Measurements from ENCODE around the gene TBX19.

Gene TBX19

GRCh38 chr1:168300626-168301025, 19.9 kb downstream of the TBX19 start:
- DNase-seq (ENCODE audit: extremely low read depth, low read depth), result no peak
- TF ChIP-seq CTCF (IDR thresholded peaks at IDR 0.05; ENCODE audit: low read depth, low read length), result no peak

GRCh38 chr1:168301664-168302320, 21.1 kb downstream of the TBX19 start:
- no peak for TF ChIP-seq CTCF (IDR thresholded peaks at IDR 0.05; ENCODE audit: low read depth, low read length)
- DNase-seq (ENCODE audit: extremely low read depth, low read depth), result no peak

DNA sequence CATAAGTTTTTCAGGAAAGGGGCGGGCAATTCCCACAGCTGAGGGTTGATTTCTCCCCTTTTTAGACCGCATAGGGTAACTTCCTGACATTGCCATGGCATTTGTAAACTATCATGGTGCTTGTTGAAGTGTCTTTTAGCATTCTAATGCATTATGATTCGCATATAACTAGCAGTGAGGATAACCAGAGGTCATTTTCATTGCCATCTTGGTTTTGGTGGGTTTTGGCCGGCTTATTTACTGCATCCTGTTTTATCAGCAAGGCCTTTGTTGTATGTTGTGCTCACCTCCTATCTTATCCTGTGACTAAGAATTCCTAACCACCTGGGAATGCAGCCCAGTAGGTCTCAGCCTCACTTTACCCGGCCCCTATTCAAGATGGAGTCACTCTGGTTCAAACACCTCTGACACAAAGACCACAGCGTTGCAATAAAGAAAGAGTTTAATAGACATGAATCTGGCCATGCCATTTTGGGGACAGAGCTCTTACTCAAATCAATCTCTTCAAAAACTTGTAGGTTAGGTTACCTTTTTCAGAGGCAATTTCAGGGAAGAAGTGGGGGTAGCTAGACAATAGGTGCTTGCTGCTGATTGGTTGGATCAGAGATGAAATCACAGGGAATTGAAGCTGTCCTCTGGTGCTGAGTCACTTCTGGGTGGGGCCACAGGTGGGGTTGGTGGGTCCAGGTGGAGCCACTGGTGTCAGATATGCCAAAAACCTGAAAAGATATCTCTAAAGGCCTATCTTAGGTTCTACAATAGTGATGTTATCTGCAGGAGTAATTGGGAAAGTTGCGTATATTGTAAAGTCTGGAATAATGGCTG, 23.3 kb downstream of the TBX19 start:
- DNase-seq (ENCODE audit: extremely low read depth, low read depth), result no peak
- TF ChIP-seq CTCF (IDR thresholded peaks at IDR 0.05; ENCODE audit: low read depth, low read length), result no peak

DNA sequence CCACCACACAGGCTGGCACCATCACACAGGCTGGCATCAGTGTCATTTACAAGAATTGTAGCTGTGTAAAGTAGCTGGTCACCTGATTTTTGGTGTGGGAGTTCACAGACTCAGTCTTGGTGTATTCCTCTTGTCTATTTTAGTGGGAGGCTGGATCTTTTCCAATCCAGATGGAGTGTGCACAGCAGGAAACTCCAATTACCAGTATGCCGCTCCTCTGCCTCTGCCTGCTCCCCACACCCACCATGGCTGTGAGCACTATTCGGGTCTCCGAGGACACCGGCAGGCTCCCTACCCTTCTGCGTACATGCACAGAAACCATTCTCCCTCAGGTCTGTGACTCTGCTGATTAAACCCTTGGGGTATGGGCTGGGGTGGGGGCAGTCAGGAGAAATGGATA, 24.2 kb downstream of the TBX19 start:
- DNase-seq (ENCODE audit: extremely low read depth, low read depth), result no peak
- no peak for TF ChIP-seq CTCF (IDR thresholded peaks at IDR 0.05; ENCODE audit: low read depth, low read length)

DNA sequence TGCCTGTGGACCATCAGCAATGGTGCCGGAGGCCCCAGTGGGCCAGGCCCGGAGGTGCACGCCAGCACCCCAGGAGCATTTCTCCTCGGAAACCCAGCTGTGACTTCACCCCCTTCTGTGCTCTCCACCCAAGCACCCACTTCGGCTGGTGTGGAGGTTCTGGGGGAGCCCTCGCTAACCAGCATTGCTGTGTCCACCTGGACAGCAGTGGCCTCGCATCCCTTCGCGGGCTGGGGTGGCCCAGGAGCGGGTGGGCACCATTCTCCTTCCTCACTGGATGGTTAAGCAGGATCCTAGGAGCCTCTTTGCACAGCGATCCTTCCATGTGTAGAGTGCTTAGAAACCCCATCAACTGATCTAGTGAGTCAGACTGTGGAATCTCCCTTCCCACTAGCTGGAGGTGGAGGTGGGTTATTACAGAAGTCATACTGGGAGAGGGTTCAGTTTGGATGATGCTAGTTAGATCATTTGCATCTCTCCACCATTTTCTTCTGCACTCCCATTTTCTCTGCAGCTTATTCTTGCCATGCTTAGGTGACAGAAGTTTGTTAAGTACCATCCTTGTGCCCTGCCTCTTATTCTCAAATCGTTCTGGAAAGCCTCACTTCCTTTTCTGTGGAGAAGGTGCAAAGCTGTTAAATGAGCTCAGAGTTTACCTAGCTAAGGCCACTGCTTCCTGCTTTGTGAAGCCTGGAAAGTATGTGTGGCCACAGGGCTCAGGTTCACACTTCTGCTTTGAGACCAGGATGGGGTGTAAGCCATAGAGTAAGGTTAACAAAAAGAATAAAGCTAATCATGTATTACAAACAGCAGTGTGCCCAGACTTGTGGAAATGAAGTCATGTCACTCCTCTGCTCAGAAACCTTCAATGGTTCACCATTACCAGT, 32.3 kb downstream of the TBX19 start:
- DNase-seq (ENCODE audit: extremely low read depth, low read depth), result no peak
- TF ChIP-seq CTCF (IDR thresholded peaks at IDR 0.05; ENCODE audit: low read depth, low read length), result no peak

DNA sequence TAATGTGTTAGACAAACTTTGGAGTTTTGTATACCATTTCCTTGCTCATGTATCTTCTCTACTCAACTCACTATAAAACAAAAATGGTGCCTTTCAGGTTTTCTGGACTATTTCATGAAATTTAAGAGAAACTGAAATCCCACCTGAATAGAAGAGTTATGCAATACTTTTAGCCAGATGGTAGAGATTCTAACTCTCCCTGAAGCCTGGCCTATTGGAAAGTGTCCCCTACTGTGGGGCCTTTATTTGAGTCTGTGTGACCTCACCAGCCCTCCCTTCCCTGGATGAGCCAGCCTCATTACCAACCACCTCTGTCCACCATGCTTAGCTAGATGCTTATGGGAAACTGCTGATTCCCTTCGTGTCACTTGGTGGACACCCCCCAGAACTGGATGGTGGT, 35.5 kb downstream of the TBX19 start:
- DNase-seq (ENCODE audit: extremely low read depth, low read depth), result no peak
- TF ChIP-seq CTCF (IDR thresholded peaks at IDR 0.05; ENCODE audit: low read depth, low read length), result no peak

All from AG09319 (cell line).